ENCODE measurements around the gene ENPP5.

- TF ChIP-seq, protein P1, sequence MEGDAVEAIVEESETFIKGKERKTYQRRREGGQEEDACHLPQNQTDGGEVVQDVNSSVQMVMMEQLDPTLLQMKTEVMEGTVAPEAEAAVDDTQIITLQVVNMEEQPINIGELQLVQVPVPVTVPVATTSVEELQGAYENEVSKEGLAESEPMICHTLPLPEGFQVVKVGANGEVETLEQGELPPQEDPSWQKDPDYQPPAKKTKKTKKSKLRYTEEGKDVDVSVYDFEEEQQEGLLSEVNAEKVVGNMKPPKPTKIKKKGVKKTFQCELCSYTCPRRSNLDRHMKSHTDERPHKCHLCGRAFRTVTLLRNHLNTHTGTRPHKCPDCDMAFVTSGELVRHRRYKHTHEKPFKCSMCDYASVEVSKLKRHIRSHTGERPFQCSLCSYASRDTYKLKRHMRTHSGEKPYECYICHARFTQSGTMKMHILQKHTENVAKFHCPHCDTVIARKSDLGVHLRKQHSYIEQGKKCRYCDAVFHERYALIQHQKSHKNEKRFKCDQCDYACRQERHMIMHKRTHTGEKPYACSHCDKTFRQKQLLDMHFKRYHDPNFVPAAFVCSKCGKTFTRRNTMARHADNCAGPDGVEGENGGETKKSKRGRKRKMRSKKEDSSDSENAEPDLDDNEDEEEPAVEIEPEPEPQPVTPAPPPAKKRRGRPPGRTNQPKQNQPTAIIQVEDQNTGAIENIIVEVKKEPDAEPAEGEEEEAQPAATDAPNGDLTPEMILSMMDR (IDR thresholded peaks at IDR 0.05; ENCODE audit: low read depth, low read length, poor library complexity, severe bottlenecking): no peak
- TF ChIP-seq EZH2phosphoT487 (IDR thresholded peaks at IDR 0.05; ENCODE audit: borderline replicate concordance, low read length): no peak
These were observed 4.7 kb upstream of the ENPP5 start for GRCh38 chr6:46175446-46175845.

Measured in DOHH2 (cell line).